ENCODE data around the gene KTN1. TPM values are rescaled to one million over a fixed set of nuclear protein-coding genes. Genes with fewer than 3 reads are reported as not detected.

The KTN1 gene
- polyA plus RNA-seq, 1 donor from 2014 or later = 95.0 TPM

DNA sequence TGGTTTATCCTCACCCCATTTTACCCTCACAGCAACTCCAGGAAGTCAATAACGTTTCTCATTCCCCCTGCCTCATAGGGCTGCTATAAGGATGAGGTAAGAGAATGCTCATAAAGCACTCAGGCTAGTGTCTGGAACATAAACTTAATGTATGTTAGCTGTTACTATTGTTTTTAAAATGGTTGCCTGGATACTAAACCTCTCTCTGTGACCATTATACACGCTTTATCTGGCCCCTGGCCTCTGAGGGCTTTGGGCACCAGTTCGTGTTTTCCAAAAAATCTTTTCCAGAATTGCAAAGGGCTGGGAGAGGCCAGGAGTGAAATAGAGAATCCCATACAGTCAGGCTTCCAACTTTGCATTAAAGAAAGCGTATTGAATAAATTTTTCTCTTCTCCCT, 113.9 kb downstream of the KTN1 start:
- no peaks in the 10 kb centered on the region for H4K20me1 ChIP-seq (ENCODE audit: insufficient read depth)
- H3K27me3 ChIP-seq (ENCODE audit: insufficient read depth, low read depth, low read length) = no peaks in the 10 kb centered on the region
- TF ChIP-seq RAD21 (conservative IDR thresholded peaks at IDR 0.05) (no peak), EP300 (conservative IDR thresholded peaks at IDR 0.05; ENCODE audit: poor library complexity, severe bottlenecking) (no peak), SMC3 (conservative IDR thresholded peaks at IDR 0.05; ENCODE audit: poor library complexity) (no peak), POLR2AphosphoS5 (IDR thresholded peaks at IDR 0.05) (no peak), TAF1 (IDR thresholded peaks at IDR 0.05; ENCODE audit: low read depth) (no peak), MXI1 (conservative IDR thresholded peaks at IDR 0.05; ENCODE audit: poor library complexity, severe bottlenecking) (no peak), EZH2 (IDR thresholded peaks at IDR 0.05; ENCODE audit: borderline replicate concordance, insufficient read depth, low read length, poor library complexity, severe bottlenecking) (no peak)
- TF ChIP-seq, protein P1, sequence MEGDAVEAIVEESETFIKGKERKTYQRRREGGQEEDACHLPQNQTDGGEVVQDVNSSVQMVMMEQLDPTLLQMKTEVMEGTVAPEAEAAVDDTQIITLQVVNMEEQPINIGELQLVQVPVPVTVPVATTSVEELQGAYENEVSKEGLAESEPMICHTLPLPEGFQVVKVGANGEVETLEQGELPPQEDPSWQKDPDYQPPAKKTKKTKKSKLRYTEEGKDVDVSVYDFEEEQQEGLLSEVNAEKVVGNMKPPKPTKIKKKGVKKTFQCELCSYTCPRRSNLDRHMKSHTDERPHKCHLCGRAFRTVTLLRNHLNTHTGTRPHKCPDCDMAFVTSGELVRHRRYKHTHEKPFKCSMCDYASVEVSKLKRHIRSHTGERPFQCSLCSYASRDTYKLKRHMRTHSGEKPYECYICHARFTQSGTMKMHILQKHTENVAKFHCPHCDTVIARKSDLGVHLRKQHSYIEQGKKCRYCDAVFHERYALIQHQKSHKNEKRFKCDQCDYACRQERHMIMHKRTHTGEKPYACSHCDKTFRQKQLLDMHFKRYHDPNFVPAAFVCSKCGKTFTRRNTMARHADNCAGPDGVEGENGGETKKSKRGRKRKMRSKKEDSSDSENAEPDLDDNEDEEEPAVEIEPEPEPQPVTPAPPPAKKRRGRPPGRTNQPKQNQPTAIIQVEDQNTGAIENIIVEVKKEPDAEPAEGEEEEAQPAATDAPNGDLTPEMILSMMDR (IDR thresholded peaks at IDR 0.05; ENCODE audit: poor library complexity, severe bottlenecking) = no peak
- TF ChIP-seq, protein P2, sequence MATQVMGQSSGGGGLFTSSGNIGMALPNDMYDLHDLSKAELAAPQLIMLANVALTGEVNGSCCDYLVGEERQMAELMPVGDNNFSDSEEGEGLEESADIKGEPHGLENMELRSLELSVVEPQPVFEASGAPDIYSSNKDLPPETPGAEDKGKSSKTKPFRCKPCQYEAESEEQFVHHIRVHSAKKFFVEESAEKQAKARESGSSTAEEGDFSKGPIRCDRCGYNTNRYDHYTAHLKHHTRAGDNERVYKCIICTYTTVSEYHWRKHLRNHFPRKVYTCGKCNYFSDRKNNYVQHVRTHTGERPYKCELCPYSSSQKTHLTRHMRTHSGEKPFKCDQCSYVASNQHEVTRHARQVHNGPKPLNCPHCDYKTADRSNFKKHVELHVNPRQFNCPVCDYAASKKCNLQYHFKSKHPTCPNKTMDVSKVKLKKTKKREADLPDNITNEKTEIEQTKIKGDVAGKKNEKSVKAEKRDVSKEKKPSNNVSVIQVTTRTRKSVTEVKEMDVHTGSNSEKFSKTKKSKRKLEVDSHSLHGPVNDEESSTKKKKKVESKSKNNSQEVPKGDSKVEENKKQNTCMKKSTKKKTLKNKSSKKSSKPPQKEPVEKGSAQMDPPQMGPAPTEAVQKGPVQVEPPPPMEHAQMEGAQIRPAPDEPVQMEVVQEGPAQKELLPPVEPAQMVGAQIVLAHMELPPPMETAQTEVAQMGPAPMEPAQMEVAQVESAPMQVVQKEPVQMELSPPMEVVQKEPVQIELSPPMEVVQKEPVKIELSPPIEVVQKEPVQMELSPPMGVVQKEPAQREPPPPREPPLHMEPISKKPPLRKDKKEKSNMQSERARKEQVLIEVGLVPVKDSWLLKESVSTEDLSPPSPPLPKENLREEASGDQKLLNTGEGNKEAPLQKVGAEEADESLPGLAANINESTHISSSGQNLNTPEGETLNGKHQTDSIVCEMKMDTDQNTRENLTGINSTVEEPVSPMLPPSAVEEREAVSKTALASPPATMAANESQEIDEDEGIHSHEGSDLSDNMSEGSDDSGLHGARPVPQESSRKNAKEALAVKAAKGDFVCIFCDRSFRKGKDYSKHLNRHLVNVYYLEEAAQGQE (IDR thresholded peaks at IDR 0.05; ENCODE audit: borderline replicate concordance) = no peak
- H3K4me2 ChIP-seq (ENCODE audit: low read length) = no peak overlapping the region
- no peaks in the 10 kb centered on the region for H3K9me3 ChIP-seq (ENCODE audit: low read length)
- no peaks in the 10 kb centered on the region for H3K9me2 ChIP-seq (ENCODE audit: insufficient read depth, low read length)
- no peak overlapping the region for H3K9ac ChIP-seq (ENCODE audit: low read length)
- H3K79me2 ChIP-seq (replicated peaks; ENCODE audit: insufficient read depth, low read length) = no peaks in the 10 kb centered on the region
- no peaks in the 10 kb centered on the region for H3K36me3 ChIP-seq (ENCODE audit: insufficient read depth, low read length)
- no peak overlapping the region for H3K27ac ChIP-seq (ENCODE audit: low read length)
- H3K4me3 ChIP-seq (ENCODE audit: low read length) = no peak overlapping the region
- H2AFZ ChIP-seq (ENCODE audit: low read depth, low read length) = no peak overlapping the region
- H3F3A ChIP-seq (ENCODE audit: insufficient read depth, low read length, poor library complexity, severe bottlenecking) = no peaks in the 10 kb centered on the region

DNA sequence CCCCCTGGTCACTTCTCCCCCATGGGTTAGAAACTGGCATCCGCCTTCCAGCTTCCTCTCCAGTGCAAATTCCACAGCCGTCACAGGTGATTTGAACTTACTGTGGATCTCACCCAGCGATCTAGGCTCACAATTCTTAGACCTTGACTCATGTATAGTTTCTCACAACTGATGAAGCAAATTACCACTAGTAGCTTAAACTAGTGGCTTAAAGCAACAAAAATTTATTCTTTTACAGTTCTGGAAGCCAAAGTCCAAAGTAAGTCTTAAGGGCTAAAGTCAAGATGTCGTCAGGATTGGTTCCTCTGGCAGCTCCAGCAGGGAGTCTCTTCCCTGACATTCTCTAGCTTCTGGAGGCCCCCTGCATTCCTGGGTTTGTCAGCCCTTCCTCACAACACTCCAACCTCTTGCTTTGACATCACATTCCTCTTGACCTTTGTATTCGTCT, 117.4 kb downstream of the KTN1 start:
- Histone ChIP-seq H2AFZ (ENCODE audit: low read depth, low read length) (no peak overlapping the region), H3F3A (ENCODE audit: insufficient read depth, low read length, poor library complexity, severe bottlenecking) (no peaks in the 10 kb centered on the region), H3K27me3 (ENCODE audit: insufficient read depth, low read depth, low read length) (no peaks in the 10 kb centered on the region), H3K4me3 (ENCODE audit: low read length) (no peak overlapping the region), H3K4me2 (ENCODE audit: low read length) (no peak overlapping the region), H3K9ac (ENCODE audit: low read length) (no peak overlapping the region), H3K9me3 (ENCODE audit: low read length) (no peaks in the 10 kb centered on the region), H3K36me3 (ENCODE audit: insufficient read depth, low read length) (no peaks in the 10 kb centered on the region), H3K27ac (ENCODE audit: low read length) (no peak overlapping the region), H3K79me2 (replicated peaks; ENCODE audit: insufficient read depth, low read length) (no peaks in the 10 kb centered on the region), H4K20me1 (ENCODE audit: insufficient read depth) (no peaks in the 10 kb centered on the region), H3K9me2 (ENCODE audit: insufficient read depth, low read length) (no peaks in the 10 kb centered on the region)
- no peak for TF ChIP-seq EP300 (conservative IDR thresholded peaks at IDR 0.05; ENCODE audit: poor library complexity, severe bottlenecking)
- TF ChIP-seq, protein P2 (IDR thresholded peaks at IDR 0.05; ENCODE audit: borderline replicate concordance) = no peak
- TF ChIP-seq TAF1 (IDR thresholded peaks at IDR 0.05; ENCODE audit: low read depth) = no peak
- no peak for TF ChIP-seq POLR2AphosphoS5 (IDR thresholded peaks at IDR 0.05)
- TF ChIP-seq, protein P1 (IDR thresholded peaks at IDR 0.05; ENCODE audit: poor library complexity, severe bottlenecking) = no peak
- no peak for TF ChIP-seq EZH2 (IDR thresholded peaks at IDR 0.05; ENCODE audit: borderline replicate concordance, insufficient read depth, low read length, poor library complexity, severe bottlenecking)
- no peak for TF ChIP-seq MXI1 (conservative IDR thresholded peaks at IDR 0.05; ENCODE audit: poor library complexity, severe bottlenecking)
- no peak for TF ChIP-seq SMC3 (conservative IDR thresholded peaks at IDR 0.05; ENCODE audit: poor library complexity)
- no peak for TF ChIP-seq RAD21 (conservative IDR thresholded peaks at IDR 0.05)

Data from neural cell (in vitro differentiated cells).